ENCODE data around the gene UBLCP1.

The UBLCP1 gene

GRCh38 chr5:159316519-159317383, 53.7 kb downstream of the UBLCP1 start:
- DNase-seq, result no peak

GRCh38 chr5:159317849-159318248, 54.8 kb downstream of the UBLCP1 start:
- DNase-seq, result no peak

GRCh38 chr5:159318448-159318847, 55.4 kb downstream of the UBLCP1 start:
- DNase-seq, result no peak

GRCh38 chr5:159319363-159319762, 56.3 kb downstream of the UBLCP1 start:
- DNase-seq, result no peak

- no peak for DNase-seq
Observed at GRCh38 chr5:159319832-159320231, 56.7 kb downstream of the UBLCP1 start.

GRCh38 chr5:159322180-159322579, 59.1 kb downstream of the UBLCP1 start:
- DNase-seq, result no peak

- DNase-seq, result no peak
Observed at GRCh38 chr5:159324102-159324755, 61.1 kb downstream of the UBLCP1 start.

GRCh38 chr5:159324986-159325385, 61.9 kb downstream of the UBLCP1 start:
- no peak for DNase-seq

GRCh38 chr5:159330131-159330800, 67.2 kb downstream of the UBLCP1 start, which contains the start of gene IL12B:
Gene IL12B, minus strand, starts transcription at chr5:159330487. Its CDS starts 3,705 bp downstream, at chr5:159326782.
- no peak for DNase-seq

GRCh38 chr5:159331093-159331973, 68.2 kb downstream of the UBLCP1 start:
- no peak for DNase-seq

- DNase-seq, result no peak
Observed at GRCh38 chr5:159332800-159333544, 69.9 kb downstream of the UBLCP1 start.

GRCh38 chr5:159333545-159333925, 70.4 kb downstream of the UBLCP1 start:
- DNase-seq, result no peak
